ENCODE data around the gene SWI5.
"Not testable (repeated sequence)": the region's sequence is repeated elsewhere in the genome, so short reads cannot be mapped to it uniquely, and the experiment has no call there.

The SWI5 gene

DNA sequence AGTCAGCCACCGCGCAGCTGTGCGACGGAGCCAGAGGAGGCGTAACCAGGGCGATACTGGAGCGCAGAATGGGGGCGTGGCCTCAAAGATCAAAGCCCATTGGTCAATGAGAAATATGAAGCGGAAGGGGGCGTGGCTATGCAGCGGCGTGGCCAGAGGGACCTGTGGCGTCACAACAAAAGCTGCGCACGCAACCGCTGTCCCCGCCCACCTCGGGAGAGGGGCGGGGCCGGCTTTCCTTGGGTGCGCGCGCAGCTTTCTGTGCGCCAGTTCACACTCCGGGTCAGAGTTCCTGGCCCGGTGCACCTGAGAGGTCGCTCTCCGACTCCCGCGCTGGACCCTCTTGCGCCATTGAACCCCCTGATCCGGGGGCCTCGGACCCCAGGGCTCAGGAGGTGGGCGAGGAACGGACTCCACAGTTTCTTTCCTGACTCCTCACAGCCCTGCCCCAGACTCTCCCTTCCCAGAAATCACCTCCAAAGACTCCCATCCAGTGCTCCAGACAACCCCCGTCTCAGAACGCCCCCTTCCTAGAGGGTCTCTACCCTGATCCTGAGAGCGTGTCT is at the start of gene SWI5:
Gene SWI5 (plus strand): TSS at position 269 of the 566 bp plus-strand sequence.
- DNase-seq = peak; percentile 100

DNA sequence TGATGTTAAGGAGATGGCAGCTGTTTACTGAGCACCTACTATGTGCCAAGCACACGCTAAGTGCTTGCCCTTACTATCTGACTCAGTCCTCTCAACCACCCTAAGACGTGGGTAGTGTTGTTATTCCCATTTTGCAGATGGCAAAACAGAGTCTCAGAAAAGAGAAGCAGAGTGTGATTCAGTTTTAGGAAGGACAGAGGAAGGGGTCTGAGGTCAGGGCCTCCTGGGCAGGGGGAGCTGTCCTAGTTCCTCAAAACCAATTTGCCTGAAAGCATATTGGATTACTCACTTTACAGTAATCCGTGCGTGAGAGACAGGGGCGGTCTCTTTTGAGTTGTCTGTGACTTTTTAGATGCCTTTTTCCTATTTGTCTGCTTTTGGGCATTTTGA is 49.7 kb upstream of the SWI5 start:
- DNase-seq = peak; percentile 59

DNA sequence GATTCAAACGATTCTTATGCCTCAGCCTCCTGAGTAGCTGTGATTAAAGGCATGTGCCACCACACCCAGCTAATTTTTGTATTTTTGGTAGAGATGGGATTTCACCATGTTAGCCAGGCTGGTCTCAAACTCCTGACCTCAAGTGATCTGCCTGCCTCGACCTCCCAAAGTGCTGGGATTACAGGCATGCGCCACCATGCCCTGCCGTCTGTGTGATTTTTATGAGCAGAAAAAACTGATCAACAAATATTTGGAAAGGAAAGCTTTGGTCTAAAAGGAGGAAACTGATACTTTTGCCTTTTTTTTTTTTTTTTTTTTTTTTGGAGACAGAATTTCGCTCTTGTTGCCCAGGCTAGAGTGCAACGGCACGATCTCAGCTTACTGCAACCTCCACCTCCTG is 45.2 kb upstream of the SWI5 start:
- DNase-seq = not testable (repeated sequence)

DNA sequence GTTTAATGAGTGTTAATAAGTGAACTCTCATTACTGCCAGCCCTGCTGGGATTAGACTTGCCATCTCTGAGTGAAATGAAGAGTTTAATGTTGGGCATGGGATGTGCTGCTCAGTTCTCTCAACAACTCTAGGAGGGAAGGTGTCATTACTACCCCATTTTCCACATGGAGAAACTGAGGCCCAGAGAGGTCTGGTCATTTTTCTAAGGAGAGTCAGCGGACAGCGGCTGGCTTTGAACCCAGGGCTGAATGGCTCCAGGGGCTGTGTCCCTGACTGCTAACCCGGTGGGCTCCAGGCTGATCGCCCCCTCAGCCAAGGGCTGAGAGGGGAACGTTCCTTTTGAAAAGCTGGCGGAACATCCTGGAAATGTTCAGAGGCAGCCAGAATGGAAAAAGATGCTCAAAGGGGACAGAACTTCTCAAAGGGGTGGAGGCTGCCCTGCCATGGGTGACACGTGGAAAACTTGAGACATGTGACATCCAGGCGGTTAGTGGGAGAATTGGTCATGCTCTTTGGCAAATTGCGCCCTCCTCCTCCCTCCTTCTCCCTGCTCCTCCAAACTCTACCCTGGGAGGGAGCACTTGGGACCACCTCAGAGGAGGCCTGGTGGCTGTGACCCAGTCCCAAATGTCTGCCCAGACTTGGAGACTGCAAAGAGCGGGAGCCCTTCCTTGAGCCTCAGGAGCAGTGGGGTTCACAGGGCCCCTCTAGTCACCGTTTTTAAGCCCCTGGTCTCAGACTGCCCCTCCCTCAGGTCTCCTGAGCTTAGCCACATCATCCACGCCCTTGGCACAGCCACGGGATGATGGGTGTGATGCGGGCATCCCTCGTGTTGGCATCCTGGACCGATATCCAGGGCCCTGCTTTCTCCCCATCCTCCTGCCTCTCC is 44.2 kb upstream of the SWI5 start:
- no peak for DNase-seq

DNA sequence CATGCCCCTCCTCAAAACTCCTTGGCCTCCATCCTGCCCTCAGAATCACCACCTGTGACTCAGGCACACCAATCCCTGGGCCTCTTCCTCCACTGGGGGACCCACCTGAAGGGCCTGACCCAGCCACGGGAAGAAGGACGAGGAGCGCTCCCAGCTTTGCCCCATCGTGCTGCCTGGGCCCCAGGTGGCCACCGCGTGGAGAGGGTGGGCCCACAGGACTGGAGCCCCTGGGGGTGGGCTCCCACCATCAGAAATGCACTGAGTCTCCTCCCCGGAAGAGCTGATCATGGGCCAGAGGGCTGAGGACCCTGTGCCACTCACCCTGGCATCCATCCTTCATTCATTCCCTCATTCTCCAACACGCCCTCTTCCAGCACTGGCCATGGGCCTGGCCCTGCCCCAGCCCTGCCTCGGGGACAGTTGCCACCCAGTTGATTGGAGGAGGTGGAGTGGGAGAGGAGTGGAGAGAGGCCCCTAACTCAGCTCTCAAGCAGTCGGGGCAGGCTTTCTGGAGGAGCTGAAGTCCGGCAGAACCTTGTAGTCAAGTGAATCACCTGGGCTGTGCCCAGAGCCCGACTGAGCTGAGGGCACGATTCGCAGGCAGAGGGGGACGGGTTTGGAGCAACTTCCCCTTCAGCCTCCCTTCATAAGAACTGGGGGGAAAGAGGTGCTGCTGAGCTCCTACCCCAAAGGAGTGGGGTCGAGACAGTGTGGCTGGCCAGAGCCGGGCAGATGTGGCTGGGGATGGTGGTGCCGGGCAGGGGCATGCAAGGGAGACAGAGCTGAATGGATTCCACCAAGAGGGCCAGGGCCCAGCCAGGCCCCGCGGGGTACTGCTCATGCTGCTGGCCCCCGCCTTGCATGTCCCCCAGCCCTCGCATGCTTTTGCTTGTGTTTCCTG is 43.3 kb upstream of the SWI5 start:
- DNase-seq = no peak

DNA sequence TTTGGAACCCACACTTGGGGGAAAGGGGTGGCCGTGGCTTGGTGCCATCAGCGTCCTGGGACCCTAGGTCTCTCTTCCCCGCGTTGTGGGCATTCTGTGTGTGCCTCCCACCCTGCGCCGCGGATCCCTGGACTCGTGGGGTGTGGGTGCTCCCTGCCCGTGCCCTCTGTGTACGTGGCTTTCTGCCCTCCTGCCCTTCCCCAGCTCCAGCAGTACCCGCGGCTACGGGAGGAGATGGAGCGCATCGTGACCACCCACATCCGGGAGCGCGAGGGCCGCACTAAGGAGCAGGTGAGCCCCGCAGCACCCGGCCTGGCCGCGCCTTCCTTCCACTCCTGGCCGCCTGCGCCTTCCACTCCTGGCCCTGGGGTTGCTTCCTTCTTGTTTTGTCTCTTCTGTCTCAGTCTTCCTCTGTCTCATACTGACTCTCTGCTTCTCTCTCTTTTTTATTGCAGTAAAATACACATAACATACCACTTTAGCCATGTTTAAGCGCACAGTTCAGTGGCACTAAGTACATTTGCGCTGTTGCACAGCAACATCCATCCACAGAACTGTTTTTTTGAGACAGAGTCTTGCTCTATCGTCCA is 42.2 kb upstream of the SWI5 start:
- DNase-seq = no peak

DNA sequence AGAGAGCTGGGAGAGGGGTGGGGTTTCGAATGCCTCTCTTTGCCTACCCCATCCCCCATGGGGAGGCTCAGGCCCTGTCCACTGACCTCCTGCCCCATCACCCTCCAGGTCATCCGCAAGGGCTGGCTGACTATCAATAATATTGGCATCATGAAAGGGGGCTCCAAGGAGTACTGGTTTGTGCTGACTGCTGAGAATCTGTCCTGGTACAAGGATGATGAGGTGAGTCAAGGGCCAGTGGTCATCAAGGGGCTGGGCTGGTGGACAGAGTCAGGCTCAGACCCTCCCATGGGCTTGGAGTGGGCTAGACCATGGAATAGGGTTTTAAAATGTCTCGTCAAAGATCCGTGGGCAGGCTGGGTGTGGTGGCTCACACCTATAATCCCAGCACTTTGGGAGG is 34.0 kb upstream of the SWI5 start:
- no peak for DNase-seq

DNA sequence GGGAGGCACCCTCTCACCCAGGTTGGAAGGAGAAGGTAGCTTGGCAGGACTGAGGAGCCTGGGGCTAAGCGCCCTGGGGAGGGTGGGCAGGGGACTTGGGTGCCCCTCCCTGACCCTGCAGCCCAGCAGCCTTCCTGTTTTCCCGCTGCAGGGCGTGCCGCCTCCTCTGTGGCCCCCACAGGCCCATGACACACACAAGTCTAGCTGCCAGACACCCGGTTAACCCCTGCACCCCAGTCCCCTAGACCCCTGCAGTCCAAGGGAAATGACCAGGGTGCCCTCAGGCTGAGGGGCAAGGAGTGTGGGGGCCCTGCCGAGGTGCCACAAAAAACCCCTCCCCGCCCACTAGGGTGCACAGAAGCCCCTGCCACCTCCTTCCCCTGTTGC is 33.3 kb upstream of the SWI5 start:
- no peak for DNase-seq

DNA sequence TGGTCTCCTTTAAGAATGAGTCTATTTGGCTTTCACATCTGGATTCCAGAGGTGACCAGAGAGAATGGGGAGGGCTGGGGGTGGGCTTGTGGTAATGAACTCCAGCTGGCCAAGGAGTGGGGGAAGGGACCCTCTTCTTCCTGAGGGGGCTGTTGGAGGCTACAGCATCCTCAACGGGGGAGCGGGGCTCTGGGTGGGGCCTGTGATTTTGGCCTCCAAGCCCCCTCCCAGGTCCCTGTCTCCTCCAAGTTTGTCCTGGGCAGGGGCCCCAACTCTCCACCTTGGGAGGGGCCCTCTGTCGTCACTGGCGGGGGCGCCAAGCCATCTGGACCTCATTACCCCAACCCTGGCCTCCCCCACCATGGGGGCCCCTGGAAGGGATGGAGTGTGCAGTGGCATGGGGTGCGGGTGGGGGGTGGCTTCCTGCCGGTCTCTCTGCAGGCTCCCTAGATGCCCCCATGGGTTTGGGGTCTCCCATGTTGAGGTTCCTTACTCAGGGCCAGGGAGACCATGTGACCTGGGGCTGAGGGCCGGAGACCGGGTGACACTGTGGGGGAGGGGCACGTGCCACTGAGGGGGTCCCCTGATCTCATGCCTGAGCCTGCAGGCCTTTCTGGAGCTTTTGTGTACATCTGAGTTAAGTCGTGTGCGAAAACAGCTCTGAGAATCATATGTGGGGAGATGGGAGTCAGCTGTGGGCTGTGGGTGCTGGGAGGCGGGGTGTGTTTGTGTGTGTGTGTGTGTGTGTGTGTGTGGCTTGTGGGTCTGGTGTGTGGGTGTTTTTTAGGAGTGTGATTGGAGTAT is 32.7 kb upstream of the SWI5 start:
- no peak for DNase-seq

DNA sequence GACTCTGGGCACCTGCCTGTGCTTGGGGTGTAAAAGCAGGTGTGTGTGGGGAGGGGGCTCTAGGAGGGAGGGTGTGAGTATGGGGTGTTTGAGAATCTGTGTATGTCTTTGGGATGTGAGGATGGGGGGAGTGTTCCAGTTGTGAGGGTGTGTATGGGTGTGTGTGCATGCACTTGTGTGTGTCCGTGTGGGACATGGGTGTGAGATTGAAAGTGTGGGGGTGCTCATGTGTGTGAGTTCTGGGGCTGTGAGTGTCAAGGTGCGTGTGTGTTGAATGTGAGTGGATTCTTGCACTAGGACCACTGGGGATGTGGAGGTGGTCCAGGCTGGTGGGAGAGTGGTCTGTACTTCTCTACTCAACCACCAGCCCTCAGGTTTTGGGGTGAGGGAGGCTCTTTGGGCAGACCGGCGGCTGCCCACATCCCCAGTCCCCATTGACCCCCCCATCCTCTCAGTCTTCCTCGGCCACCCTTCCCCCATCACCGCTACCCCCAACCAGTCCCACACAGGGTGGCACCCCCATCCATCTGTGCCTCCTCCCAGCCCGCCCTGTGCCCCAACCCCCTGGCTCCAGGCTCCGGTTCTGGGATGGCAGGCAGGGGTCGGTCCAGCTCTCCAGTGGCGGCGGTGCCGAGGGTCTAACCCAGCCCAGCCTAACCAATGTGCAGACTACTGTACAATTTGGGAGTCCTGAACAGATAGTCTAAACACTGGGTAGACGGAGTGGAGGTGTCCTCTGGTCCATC is 31.8 kb upstream of the SWI5 start:
- DNase-seq = no peak

DNA sequence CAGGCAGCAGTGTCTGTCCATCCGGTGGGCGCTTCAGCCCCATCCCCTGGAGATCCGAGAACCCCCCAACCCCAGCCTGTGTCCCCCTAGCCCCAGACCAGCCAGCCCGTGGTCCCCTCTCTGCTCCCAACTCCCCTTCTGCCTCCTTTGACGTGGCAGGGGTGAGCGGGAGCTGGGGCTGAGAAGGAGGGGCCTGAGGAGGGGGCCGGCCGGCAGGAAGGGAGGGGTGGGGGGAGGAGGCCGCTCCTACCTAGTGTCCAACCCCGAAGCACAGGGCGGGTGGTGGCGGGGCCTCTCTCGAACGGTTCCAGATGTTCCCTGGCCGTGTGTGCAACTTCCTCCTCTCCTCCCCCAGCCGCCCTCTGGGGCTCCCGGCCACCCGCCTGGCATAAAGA is 31.2 kb upstream of the SWI5 start:
- peak; percentile 38 for DNase-seq

DNA sequence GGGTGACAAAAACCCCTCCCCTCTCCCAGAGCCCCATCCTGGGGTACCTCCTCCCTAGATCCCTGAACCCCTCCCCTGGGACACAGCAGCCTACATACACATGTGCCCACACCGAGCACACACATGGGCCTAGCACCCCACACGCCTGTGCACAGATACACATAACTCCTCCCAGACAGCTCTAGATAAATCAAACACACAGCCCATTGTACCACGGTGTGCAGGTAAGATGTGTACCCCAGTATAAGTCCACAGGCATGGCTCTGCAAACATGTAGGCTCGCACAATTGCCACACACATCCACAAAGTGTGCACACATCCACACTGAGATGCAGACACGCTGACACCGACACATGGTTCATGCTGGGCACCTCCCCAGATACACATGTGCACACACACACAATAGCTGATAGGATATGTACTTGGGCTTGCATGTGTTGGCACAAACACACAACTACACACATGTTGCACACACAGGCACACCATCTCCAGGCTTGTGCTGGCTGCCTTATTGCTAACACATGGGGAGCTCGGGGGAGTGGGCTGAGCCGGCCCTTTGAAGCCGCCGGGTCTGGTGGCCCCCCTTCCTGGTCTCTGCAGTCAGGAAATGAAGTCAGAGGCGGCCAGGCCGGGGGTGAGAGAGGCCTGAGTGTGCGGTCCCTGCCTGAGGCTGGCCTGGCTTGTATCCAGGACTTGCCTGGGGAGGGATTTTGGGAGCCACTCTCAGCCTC is 30.5 kb upstream of the SWI5 start:
- DNase-seq = no peak

DNA sequence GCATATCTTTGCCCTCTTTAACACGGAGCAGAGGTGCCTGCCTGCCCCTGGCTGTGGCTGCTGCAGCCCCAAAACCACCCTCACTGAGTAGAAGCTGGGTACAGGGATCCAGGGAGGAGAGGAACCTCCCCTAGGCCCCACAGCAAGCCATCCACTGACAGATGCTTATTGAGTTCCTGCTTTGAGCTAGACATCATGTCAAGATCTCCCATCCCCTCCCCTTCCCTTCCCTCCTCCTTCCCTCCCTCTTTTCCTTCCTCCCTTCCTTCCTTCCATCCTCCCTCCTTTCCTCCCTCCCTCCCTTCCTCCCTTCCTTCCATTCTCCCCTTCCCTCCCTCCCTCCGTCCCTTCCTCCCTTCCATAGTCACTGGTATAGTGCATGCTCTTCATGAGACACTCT is 29.6 kb upstream of the SWI5 start:
- no peak for DNase-seq

DNA sequence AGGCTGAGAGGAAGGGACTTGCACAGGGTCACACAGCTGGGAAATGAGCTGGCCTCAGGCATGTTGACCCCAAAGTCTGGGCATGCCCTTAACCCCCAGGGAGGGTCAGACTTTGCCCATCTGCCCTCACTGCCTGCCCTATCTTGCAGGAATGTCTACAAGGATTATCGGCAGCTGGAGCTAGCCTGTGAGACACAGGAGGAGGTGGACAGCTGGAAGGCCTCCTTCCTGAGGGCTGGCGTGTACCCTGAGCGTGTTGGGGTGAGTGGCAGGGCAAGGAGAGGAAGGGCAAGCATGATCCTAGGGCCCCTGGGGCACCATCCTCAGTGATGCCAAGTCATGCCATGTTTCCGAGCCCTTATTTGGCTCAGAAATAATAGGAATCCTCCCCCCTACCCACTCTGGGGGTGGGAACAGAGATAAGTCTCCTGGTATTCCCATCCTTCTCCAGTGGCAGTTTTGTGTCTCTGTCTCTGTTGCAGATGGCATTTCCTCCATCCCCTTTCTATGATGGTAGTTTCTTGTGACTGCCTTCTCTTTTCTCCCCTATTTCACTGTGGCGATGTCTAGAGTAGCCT is 28.8 kb upstream of the SWI5 start:
- no peak for DNase-seq

DNA sequence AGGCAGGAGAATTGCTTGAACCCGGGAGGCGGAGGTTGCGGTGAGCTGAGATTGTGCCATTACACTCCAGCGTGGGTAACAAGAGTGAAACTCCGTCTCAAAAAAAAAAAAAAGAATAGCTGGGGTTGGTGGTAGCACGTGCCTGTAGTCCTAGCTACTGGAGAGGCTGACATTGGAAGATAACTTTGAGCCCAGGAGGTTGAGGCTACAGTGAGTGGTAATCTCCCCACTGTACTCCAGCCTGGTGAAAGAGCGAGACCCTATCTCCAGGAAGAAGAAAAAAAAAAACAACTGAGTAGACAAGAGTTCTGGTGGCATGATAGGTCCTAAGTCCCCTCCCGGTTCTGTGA is 26.5 kb upstream of the SWI5 start:
- DNase-seq = no peak

DNA sequence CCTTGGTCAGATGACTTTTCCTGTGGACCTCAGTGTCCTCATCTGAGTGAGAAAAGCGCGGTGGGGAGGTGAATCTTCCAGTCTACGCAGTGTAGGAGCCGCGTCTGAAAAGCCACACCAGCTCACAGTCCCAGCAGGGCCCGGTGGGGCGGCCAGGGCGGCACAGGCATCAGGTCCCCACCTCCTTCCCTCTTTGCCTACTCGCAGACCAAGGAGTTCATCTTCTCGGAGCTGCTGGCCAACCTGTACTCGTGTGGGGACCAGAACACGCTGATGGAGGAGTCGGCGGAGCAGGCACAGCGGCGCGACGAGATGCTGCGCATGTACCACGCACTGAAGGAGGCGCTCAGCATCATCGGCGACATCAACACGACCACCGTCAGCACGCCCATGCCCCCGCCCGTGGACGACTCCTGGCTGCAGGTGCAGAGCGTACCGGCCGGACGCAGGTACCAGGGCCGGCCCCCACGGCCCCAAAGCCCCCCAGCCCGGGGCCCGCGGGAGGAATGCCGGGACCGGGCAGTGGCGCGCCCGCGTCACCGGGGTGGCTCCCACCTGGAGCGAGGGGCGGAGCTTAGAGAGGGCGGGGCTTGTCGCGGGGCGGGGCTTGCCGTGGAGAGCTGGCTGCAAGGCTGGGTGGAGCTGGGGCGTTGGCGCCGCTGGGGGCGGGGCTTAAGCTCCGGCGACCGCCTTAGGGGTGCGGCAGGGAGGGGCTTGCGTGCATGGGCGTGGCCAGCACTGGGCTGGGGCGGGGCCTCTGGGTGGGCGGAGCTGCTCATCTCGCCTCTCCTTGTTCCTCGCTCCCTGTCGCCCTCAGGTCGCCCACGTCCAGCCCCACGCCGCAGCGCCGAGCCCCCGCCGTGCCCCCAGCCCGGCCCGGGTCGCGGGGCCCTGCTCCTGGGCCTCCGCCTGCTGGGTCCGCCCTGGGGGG is 25.9 kb upstream of the SWI5 start:
- DNase-seq = peak; percentile 88

DNA sequence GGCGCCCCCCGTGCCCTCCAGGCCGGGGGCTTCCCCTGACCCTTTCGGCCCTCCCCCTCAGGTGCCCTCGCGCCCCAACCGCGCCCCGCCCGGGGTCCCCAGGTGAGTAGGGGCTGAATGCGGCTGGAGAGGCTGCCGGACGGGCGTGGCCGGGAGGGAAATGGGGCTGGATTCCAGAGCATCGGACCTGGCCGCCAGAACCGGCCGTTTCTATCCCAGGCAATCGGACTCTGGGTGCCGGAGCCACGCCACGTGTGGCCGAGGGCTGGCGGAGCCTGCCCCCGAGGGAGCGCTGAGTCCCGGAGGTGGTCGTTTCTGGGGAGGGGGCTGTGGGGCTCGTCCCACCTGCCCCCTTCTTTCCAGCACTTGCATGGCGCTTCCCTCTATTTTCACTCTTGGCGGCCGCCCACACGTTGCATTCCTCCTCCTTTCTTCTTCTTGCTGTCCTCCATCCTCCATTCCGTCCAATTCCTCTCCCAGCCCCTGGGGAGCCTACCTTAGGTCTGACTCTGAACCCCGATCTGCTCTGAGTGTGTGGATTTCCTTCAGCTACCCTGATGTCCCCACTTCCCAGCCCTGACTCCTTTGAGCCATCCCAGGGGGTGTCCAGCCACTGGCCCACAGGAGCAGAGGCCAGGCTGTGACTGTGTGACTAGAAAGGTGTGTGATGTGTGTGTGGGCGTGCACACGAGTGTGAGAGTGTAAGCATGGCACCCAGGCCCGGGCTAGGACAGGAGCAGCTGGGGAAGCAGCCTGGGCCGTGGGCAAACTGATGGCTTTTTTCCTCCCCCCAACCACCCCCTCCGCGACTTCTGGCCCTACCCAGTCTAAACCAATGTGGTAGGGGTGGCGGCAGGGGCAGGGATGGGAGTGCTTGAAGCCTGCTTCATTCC is 25.0 kb upstream of the SWI5 start:
- no peak for DNase-seq

DNA sequence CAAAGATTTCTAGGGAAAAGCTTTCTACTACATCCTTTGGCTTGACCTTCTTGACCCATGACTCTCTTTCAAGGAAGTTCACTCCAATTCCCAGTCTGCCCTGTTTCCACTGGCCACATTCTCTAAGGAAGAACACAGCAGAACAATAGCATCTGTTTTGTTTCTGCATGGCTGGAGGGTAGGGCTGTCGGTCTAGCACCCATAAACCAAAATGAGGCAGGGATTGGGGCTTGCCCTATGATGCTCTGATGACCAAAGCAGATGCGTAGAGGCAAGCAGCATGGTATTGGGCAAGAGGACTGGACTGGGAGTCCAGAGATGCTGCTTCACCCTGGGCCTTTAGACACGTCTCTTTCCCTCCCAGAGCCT is 24.4 kb upstream of the SWI5 start:
- DNase-seq = no peak
